Measurements from ENCODE around the gene DEFB127.
"Not testable (repeated sequence)": the region's sequence is repeated elsewhere in the genome, so short reads cannot be mapped to it uniquely, and the experiment has no call there.

The DEFB127 gene, protein sequence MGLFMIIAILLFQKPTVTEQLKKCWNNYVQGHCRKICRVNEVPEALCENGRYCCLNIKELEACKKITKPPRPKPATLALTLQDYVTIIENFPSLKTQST

GRCh38 chr20:157154-157553, at the start of gene DEFB127:
TSS of gene DEFB127 (plus strand) at chr20:157454. CDS start at chr20:157545, 91 bp downstream.
- no peak for DNase-seq

- DNase-seq: no peak
These were observed 44.9 kb upstream of the DEFB127 start for GRCh38 chr20:112396-112795.

DNA sequence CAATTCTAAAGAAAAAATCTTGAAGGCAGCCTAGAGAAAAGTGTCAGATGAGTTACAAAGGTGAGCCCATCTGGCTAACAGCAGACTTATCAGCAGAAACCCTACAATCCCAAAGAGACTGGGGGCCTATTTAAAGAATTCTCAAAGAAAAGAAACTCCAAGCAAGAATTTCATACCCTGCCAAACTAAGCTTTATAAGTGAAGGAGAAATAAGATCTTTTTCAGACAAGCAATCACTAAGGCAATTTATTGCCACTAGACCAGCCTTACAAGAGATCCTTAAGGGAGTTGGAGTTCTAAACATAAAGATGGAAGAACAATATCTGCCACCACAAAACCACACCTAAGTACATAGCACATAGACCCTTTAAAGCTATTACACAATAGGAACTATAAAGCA, 39.7 kb upstream of the DEFB127 start:
- DNase-seq: no peak

GRCh38 chr20:129786-130323, 27.4 kb upstream of the DEFB127 start:
- DNase-seq: not testable (repeated sequence)

DNA sequence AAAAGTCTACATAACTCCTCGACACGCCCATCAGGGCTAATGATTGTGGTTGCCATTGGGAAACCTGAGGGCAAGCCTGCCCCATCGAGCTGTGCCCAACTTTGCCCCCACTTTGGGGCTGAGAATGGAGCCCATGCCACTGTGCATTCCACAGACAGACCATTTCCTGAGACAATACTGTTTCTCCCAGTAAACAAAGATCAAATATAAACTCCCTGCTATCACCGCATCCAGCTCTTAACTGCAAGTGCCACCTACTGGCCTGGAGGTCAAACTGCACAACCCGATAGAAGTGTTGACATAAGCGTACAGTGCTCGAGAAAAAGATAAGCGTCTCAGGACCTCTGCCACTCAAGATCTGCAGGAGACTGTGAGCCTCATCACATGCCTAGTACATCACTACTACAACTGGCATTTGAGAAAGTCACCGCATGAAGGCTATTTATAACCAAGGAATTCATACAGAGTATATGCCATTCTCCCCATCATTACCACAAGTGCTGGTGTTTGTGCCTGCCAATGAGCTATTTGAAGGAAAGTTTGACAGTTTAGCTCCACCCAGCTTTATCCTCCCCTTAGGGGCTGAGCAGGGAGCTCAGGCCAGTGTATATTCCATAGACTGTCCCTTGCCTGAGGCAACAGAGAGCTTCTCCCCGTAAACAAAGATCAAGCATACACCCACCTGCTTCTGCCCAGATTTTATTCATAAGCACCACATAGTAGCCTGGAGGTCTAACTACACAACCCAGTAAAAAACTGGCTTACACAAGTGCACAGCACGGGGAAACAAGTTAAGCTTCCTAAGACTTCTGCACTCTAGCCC, 19.4 kb upstream of the DEFB127 start:
- no peak for DNase-seq

- no peak for DNase-seq
These were observed 15.0 kb upstream of the DEFB127 start, which contains the start of gene DEFB126 for GRCh38 chr20:142290-142689. TSS of gene DEFB126 (plus strand) at chr20:142590. CDS start at chr20:142629, 39 bp downstream.

DNA sequence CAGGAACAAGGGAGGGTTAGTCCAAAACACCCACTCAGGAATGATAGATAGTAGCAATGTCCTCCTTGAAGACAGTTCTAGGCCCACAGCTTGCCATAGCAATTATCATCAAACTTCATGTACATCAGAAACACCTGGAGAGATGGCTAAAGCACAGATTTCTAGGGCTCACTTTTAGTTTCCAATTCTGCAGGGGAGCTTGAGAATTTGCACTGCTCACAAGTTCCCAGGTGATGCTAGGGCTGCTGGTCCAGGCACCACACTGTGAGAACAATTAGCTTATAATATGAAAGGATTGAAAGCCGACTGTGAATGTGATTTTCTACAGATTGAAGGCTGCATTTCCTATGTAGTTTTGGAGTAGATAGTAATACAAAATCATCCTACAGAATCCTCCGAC, 11.4 kb upstream of the DEFB127 start:
- no peak for DNase-seq

DNA sequence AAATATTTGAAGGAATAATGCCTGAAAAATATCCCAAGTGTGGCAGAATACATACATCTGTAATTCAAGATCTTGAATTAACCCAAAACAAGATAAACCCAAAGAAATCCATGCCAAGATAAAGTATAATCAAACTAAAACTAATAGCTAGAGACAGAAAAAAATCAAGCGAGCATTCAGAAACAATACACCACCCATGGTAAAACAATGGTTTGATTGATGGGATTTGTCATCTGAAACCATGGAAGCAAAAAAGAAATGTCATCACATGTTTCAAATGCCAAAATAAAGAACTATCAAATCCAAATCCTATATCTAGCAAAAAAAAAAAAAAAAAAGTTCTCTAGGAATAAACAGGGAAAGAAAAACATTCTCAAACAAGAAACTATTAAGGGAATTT, 5.1 kb upstream of the DEFB127 start:
- DNase-seq: no peak

DNA sequence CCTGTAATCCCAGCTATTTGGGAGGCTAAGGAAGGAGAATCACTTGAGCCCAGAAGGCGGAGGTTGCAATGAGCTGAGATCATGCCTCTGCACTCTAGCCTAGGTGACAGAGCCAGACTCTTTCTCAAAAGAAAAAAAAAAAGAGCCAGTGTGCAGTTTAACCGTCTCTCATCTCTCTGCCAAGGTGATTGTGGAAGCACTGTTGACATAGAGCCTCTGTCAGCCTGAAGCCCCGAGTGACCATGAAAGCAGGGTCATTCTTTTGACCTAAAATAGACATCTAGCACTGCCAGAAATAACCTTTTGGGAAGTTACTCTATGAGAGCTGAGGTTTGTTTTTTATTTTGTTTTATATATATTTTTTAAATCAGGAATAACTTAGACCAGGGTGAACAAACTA, 7.4 kb downstream of the DEFB127 start:
- no peak for DNase-seq

DNA sequence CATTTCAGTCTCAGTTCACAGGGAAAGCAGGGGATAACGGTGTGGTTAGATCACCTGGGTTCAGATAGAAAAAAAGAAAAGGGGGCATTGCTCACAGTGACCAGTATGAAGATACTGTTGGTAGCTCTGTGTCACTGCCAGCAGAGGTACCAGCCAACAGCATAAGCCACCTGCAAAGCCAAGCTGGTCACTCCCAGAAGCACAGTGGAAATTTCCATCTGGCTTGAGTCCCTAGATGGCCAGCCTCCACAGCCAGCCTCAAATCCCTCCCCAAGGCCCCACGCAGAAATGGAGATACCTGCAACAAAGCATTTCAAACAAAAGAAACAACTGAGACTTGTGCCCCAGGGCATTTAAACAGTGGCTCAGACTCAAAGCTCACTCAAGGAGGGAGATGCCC, 11.6 kb downstream of the DEFB127 start:
- no peak for DNase-seq

DNA sequence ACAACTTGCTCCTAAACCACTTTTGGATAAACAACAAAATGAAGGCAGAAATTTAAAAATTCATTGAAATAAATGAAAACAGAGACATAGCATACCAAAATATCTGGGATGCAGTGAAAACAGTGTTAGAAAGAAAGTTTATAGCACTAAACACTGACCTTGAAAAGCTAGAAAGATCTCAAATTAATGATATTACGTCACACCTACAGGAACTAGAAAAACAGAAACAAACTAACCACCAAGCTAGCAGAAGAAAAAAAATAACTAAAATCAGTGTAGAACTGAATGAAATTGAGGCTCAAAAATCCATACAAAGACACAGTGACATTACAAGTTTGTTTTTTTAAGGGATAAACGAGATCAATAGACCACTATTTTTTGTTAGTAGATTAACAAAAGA, 27.0 kb downstream of the DEFB127 start:
- DNase-seq: no peak

- no peak for DNase-seq
These were observed 30.5 kb downstream of the DEFB127 start for GRCh38 chr20:187733-188132.

GRCh38 chr20:189611-190010, 32.4 kb downstream of the DEFB127 start, which contains the start of gene DEFB128:
TSS of gene DEFB128 (minus strand) at chr20:189711. CDS start at chr20:189623, 88 bp downstream.
- no peak for DNase-seq

DNA sequence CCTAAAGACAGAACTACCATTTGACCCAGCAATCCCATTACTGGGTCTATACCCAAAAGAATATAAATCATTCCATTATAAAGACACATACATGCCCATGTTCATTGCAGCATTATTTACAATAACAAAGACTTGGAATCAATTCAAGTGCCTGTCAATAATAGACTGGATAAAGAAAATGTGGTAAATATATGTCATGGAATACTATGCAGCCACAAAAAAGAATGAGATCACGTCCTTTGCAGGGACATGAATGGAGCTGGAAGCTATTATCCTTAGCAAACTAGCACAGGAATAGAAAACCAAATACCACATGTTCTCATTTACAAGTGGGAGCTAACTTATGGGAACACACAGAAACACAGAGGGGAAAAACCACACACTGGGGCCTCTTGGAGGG, 41.0 kb downstream of the DEFB127 start:
- no peak for DNase-seq

GRCh38 chr20:199996-200395, 42.7 kb downstream of the DEFB127 start:
- no peak for DNase-seq

- DNase-seq: not testable (repeated sequence)
These were observed 46.4 kb downstream of the DEFB127 start for GRCh38 chr20:203630-204029.

Data from AML-193 (cell line).